Measurements from ENCODE around the gene DPP6. TPM values are rescaled to one million over a fixed set of nuclear protein-coding genes. Genes with fewer than 3 reads are reported as not detected.

Gene DPP6
- total and polyA plus RNA-seq, 7 donors: 0.18 to 1.8 (median 0.57) TPM

DNA sequence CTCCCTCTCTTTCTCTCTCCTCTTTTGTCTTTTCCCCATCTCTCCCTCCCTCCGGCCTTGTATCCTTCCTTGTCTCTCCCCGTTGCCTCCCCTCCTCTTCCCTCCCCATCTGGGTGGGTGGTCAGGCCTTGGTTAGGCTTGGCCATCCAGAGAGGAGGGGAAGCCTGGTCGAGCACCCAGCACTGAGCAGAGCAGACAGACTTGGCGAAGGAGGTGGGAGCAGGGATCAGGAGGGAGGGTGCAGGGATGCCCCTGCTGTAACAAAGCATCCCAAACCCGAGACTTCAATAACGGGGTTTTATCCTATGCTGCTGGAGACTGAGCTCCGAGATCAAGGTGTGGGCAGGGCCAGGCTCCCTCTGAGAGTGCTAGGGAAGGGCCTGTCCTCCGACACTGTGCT, 853.4 kb downstream of the DPP6 start:
- Histone ChIP-seq H3K9me3 (no peaks in the 10 kb centered on the region), H3K27me3 (ENCODE audit: insufficient read depth in 3 of 3, low read length in 2 of 3) (peaks cover 0 to 15% (median 2%) of the 10 kb centered on the region in 3 donors), H3K4me3 (no peak overlapping the region), H3K4me1 (no peaks in the 10 kb centered on the region), H3K27ac (no peak overlapping the region), H3K36me3 (ENCODE audit: insufficient read depth in 1 of 2, low read depth in 1 of 2) (no peaks in the 10 kb centered on the region)
- intact Hi-C loops (cut with DNase I): no loop called here
- TF ChIP-seq, protein P1, sequence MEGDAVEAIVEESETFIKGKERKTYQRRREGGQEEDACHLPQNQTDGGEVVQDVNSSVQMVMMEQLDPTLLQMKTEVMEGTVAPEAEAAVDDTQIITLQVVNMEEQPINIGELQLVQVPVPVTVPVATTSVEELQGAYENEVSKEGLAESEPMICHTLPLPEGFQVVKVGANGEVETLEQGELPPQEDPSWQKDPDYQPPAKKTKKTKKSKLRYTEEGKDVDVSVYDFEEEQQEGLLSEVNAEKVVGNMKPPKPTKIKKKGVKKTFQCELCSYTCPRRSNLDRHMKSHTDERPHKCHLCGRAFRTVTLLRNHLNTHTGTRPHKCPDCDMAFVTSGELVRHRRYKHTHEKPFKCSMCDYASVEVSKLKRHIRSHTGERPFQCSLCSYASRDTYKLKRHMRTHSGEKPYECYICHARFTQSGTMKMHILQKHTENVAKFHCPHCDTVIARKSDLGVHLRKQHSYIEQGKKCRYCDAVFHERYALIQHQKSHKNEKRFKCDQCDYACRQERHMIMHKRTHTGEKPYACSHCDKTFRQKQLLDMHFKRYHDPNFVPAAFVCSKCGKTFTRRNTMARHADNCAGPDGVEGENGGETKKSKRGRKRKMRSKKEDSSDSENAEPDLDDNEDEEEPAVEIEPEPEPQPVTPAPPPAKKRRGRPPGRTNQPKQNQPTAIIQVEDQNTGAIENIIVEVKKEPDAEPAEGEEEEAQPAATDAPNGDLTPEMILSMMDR (IDR thresholded peaks at IDR 0.05): no peak
- DNase-seq: no peak
- WGBS, 3 donors: 64 to 71% (median 69%) methylated on average over 8 of the region's 8 CpGs
- no peak for ATAC-seq

DNA sequence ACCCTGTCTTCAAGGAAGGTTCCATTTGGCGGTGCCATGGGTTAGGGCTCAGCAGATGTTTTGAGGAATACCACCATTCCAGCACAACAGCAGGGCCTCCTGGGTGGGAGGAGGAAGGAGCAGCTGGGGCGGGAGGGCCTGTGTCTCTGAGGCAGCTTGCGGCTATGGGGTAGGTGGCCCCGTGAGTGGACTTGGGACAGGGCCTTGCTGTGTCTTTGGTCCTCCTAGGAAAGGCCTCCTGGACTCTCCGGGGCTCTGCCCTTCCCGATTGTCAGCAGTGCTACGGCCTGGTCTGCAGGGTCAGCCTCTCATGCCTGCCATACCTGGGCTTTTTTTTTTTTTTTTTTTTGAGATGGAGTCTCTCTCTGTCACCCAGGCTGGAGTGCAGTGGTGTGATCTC, 854.0 kb downstream of the DPP6 start:
- Histone ChIP-seq H3K36me3 (ENCODE audit: insufficient read depth in 1 of 2, low read depth in 1 of 2) (no peaks in the 10 kb centered on the region), H3K27me3 (ENCODE audit: insufficient read depth in 3 of 3, low read length in 2 of 3) (peaks cover 0 to 15% (median 2%) of the 10 kb centered on the region in 3 donors), H3K4me1 (no peaks in the 10 kb centered on the region), H3K9me3 (no peaks in the 10 kb centered on the region), H3K4me3 (no peak overlapping the region), H3K27ac (no peak overlapping the region)
- WGBS, 3 donors: 93 to 100% (median 96%) methylated on average over 7 of the region's 7 CpGs
- ATAC-seq (no peak), DNase-seq (no peak)
- intact Hi-C loops (cut with DNase I): no loop called here
- TF ChIP-seq, protein P1 (IDR thresholded peaks at IDR 0.05): no peak

DNA sequence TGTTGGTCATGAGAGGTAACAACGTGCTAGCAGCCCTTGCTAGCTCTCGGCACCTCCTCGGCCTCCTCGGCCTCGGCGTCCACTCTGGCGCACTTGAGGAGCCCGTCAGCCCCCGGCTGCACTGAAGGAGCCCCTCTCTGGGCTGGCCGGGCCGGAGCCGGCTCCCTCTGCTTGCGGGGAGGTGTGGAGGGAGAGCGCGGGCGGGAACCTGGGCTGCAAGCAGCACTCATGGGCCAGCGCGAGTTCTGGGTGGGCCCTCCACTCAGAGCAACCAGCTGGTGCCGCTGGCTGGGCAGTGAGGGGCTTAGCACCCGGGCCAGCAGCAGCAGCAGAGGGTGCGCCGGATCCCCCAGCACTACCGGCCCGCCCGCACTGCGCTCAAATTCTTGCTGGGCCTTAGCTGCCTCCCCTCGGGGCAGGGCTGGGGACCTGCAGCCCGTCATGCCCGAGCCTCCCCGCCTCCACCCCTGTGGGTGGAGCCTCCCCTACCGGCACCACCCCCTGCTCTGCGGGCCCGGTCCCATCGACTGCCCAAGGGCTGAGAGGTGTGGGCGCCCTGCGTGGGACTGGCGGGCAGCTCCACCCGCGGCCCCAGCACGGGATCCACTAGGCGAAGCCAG, 854.6 kb downstream of the DPP6 start:
- ATAC-seq: no peak

DNA sequence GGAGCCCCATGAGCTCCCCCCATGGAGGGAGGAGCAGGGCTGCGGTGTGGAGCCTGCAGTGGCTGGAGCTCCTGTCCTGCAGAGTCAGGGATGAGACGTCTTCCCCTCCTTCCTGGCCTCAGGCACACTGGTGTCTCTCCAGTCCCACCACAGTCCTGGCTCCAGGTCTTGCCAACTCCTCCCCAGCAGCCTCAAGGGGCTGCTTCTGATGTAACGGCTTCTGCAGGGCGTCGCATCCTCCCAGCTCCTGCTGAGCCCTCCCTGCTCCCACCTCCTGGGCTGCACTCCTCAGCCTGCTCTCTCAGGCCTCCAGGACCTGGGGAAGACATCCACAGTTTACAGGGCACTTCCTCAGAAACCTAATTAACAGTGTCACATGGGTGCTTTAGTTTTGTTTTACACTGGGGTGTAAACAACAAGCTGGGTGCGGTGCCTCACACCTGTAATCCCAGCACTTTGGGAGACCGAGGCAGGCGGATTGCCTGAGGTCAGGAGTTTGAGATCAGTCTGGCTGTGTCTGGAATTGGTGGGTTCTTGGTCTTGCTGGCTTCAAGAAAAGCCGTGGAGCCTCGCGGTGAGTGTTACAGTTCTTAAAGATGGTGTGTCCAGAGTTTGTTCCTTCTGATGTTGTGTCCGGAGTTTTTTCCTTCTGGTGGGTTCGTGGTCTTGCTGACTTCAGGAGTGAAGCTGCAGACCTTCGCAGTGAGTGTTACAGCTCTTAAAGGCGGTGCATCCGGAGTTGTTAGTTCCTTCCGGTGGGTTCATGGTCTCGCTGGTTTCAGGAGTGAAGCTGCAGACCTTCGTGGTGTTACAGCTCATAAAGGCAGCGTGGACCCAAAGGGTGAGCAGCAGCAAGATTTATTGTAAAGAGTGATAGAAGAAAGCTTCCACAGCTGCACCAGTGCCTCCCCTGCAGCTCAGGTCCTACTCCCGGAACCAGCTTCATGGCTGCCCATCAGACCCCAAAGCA, 855.7 kb downstream of the DPP6 start:
- no peak for DNase-seq
- TF ChIP-seq, protein P1 (IDR thresholded peaks at IDR 0.05): no peak
- Histone ChIP-seq H3K27me3 (ENCODE audit: insufficient read depth in 3 of 3, low read length in 2 of 3) (peaks cover 0 to 15% (median 2%) of the 10 kb centered on the region in 3 donors), H3K9me3 (no peaks in the 10 kb centered on the region), H3K4me1 (no peaks in the 10 kb centered on the region), H3K4me3 (no peak overlapping the region), H3K27ac (no peak overlapping the region), H3K36me3 (ENCODE audit: insufficient read depth in 1 of 2, low read depth in 1 of 2) (no peaks in the 10 kb centered on the region)
- no peak for ATAC-seq
- 67 to 73% (median 70%) methylated on average over 21 of the region's 21 CpGs for WGBS, 3 donors
- intact Hi-C loops (cut with DNase I): no loop called here

More for the DNA sequence above, 854.6 kb downstream of the DPP6 start:
- Histone ChIP-seq H3K36me3 (ENCODE audit: insufficient read depth in 1 of 2, low read depth in 1 of 2) (no peaks in the 10 kb centered on the region), H3K27me3 (ENCODE audit: insufficient read depth in 3 of 3, low read length in 2 of 3) (peaks cover 0 to 15% (median 2%) of the 10 kb centered on the region in 3 donors), H3K9me3 (no peaks in the 10 kb centered on the region), H3K4me3 (no peak overlapping the region), H3K4me1 (no peaks in the 10 kb centered on the region), H3K27ac (no peak overlapping the region)
- TF ChIP-seq, protein P1 (IDR thresholded peaks at IDR 0.05): no peak
- no peak for DNase-seq
- intact Hi-C loops (cut with DNase I): no loop called here
- WGBS, 3 donors: 90 to 97% (median 95%) methylated on average over 37 to 41 of the region's 41 CpGs
